ENCODE data around the gene RAB11B. TPM values are rescaled to one million over a fixed set of nuclear protein-coding genes. Genes with fewer than 3 reads are reported as not detected.

Gene RAB11B
- total RNA-seq, 1 experiment from 2014 or later: 91.3 TPM

GRCh38 chr19:8357007-8357521 is 33.1 kb upstream of the RAB11B start:
- no peaks in the 10 kb centered on the region for H3K4me1 Mint-ChIP-seq (ENCODE audit: low read depth, unreplicated experiment)

GRCh38 chr19:8358948-8359347 is 31.2 kb upstream of the RAB11B start:
- BruUV-seq (replicated peaks): no TSS peak
- H3K9me3 Mint-ChIP-seq (ENCODE audit: unreplicated experiment): no peaks in the 10 kb centered on the region
- no peak overlapping the region for H3K27ac Mint-ChIP-seq (ENCODE audit: unreplicated experiment)
- no peak overlapping the region for H3K4me3 ChIP-seq (ENCODE audit: low read depth, low read length)
- no peaks in the 10 kb centered on the region for H3K36me3 Mint-ChIP-seq (ENCODE audit: insufficient read depth, unreplicated experiment)
- no peaks in the 10 kb centered on the region for H3K9me3 ChIP-seq
- H3K4me3 Mint-ChIP-seq (ENCODE audit: unreplicated experiment): no peak overlapping the region
- H3K4me1 ChIP-seq: peaks cover 13% of the 10 kb centered on the region; the same call in 1 of the 2 replicates
- ChIA-PET CTCF (no interaction called here), POLR2A (no interaction called here)
- no peak for DNase-seq
- H3K36me3 ChIP-seq (ENCODE audit: control insufficient read depth, insufficient read depth, low read length): no peaks in the 10 kb centered on the region
- TF ChIP-seq, protein P1, sequence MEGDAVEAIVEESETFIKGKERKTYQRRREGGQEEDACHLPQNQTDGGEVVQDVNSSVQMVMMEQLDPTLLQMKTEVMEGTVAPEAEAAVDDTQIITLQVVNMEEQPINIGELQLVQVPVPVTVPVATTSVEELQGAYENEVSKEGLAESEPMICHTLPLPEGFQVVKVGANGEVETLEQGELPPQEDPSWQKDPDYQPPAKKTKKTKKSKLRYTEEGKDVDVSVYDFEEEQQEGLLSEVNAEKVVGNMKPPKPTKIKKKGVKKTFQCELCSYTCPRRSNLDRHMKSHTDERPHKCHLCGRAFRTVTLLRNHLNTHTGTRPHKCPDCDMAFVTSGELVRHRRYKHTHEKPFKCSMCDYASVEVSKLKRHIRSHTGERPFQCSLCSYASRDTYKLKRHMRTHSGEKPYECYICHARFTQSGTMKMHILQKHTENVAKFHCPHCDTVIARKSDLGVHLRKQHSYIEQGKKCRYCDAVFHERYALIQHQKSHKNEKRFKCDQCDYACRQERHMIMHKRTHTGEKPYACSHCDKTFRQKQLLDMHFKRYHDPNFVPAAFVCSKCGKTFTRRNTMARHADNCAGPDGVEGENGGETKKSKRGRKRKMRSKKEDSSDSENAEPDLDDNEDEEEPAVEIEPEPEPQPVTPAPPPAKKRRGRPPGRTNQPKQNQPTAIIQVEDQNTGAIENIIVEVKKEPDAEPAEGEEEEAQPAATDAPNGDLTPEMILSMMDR (IDR thresholded peaks at IDR 0.05; ENCODE audit: insufficient read depth in 1 of 2, low read depth in 1 of 2, low read length in 1 of 2, severe bottlenecking in 1 of 2, unreplicated experiment in 1 of 2): no peak
- H3K27me3 ChIP-seq (replicated peaks; ENCODE audit: control insufficient read depth, insufficient read depth, low read length): no peaks in the 10 kb centered on the region
- peaks cover 7% of the 10 kb centered on the region for H3K4me1 Mint-ChIP-seq (ENCODE audit: low read depth, unreplicated experiment)
- intact Hi-C loops (cut with micrococcal nuclease; ENCODE audit: unreplicated experiment): no loop called here
- H3K27me3 Mint-ChIP-seq (ENCODE audit: insufficient read depth, unreplicated experiment): no peaks in the 10 kb centered on the region

More at GRCh38 chr19:8357007-8357521, 33.1 kb upstream of the RAB11B start:
- no TSS peak for BruUV-seq (replicated peaks)
- POLR2A ChIA-PET: no interaction called here
- H3K27me3 Mint-ChIP-seq (ENCODE audit: insufficient read depth, unreplicated experiment): no peaks in the 10 kb centered on the region
- Histone ChIP-seq H3K4me3 (ENCODE audit: low read depth, low read length) (no peak overlapping the region), H3K9me3 (no peaks in the 10 kb centered on the region), H3K36me3 (ENCODE audit: control insufficient read depth, insufficient read depth, low read length) (no peaks in the 10 kb centered on the region), H3K4me1 (peaks cover 13% of the 10 kb centered on the region; the same call in 1 of the 2 replicates), H3K27me3 (replicated peaks; ENCODE audit: control insufficient read depth, insufficient read depth, low read length) (no peaks in the 10 kb centered on the region)
- intact Hi-C loops (cut with micrococcal nuclease; ENCODE audit: unreplicated experiment): no loop called here
- H3K4me3 Mint-ChIP-seq (ENCODE audit: unreplicated experiment): no peak overlapping the region
- CTCF ChIA-PET: interaction anchor here (0.6 to 1.4 kb wide), 2 partner anchors 9 to 253 kb away, joined by 4 to 6 read pairs; no protein-coding TSS in a partner anchor
- TF ChIP-seq, protein P1 (IDR thresholded peaks at IDR 0.05; ENCODE audit: insufficient read depth in 1 of 2, low read depth in 1 of 2, low read length in 1 of 2, severe bottlenecking in 1 of 2, unreplicated experiment in 1 of 2): no peak
- no peaks in the 10 kb centered on the region for H3K36me3 Mint-ChIP-seq (ENCODE audit: insufficient read depth, unreplicated experiment)
- DNase-seq: peak in 1 of 2 experiments; percentile 43
- no peaks in the 10 kb centered on the region for H3K9me3 Mint-ChIP-seq (ENCODE audit: unreplicated experiment)
- no peak overlapping the region for H3K27ac Mint-ChIP-seq (ENCODE audit: unreplicated experiment)

DNA sequence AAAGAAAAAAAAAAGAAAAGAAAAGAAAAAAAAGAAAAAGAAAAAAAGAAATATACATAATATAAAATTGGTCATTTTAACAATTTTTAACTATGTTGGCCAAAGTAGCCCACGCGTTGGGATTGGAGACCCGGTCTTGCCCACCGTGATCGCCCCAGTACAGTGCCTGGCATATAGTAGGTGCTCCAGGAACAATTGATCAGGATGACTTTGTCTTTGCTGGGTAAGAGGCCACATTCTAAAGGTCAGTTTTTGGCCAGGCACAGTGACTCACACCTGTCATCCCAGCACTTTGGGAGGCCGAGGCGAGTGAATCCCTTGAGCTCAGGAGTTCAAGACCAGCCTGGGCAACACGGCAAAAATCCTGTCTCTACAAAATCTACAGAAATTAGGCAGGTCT is 30.0 kb upstream of the RAB11B start:
- ChIA-PET POLR2A (interaction anchor here (0.6 kb wide), 1 partner anchor 1534 kb away, joined by 9 read pairs; no protein-coding TSS in a partner anchor), CTCF (no interaction called here)
- no TSS peak for BruUV-seq (replicated peaks)
- Histone ChIP-seq H3K27me3 (replicated peaks; ENCODE audit: control insufficient read depth, insufficient read depth, low read length) (no peaks in the 10 kb centered on the region), H3K4me3 (ENCODE audit: low read depth, low read length) (no peak overlapping the region), H3K4me1 (peaks cover 12% of the 10 kb centered on the region; the same call in 1 of the 2 replicates), H3K36me3 (ENCODE audit: control insufficient read depth, insufficient read depth, low read length) (no peaks in the 10 kb centered on the region), H3K9me3 (no peaks in the 10 kb centered on the region)
- Mint-ChIP-seq H3K4me1 (ENCODE audit: low read depth, unreplicated experiment) (peaks cover 7% of the 10 kb centered on the region), H3K9me3 (ENCODE audit: unreplicated experiment) (no peaks in the 10 kb centered on the region), H3K27ac (ENCODE audit: unreplicated experiment) (no peak overlapping the region), H3K4me3 (ENCODE audit: unreplicated experiment) (no peak overlapping the region), H3K36me3 (ENCODE audit: insufficient read depth, unreplicated experiment) (no peaks in the 10 kb centered on the region), H3K27me3 (ENCODE audit: insufficient read depth, unreplicated experiment) (no peaks in the 10 kb centered on the region)
- intact Hi-C loops (cut with micrococcal nuclease; ENCODE audit: unreplicated experiment): no loop called here
- TF ChIP-seq, protein P1 (IDR thresholded peaks at IDR 0.05; ENCODE audit: insufficient read depth in 1 of 2, low read depth in 1 of 2, low read length in 1 of 2, severe bottlenecking in 1 of 2, unreplicated experiment in 1 of 2): no peak
- no peak for DNase-seq
